Upper lobe of left lung (tissue), 6 donors: ENCODE results near the gene KBTBD4. TPM values are rescaled to one million over a fixed set of nuclear protein-coding genes. Genes with fewer than 3 reads are reported as not detected.

Experiments
- ATAC-seq, 2 donors: fragments of 200-7000 bp; cut with Tn5 transposase; one replicate each; pipeline ENCODE4 v1.9.1; 2022; ENCODE audit warnings: mild to moderate bottlenecking in 2 of 2, moderate library complexity in 2 of 2; ENCODE audit not compliant: low FRiP score in 2 of 2
- DNase-seq, 2 donors: peaks; one replicate each; pipeline ENCODE4 v3.0.0-alpha.2; 2019 to 2020
- H3K27ac ChIP-seq, 4 donors: fragments of 200-600 bp; sonication (generic); one replicate each; pipeline ENCODE4 v1.5.1; 2016 to 2019
- H3K27me3 ChIP-seq, 4 donors: fragments of 200-600 bp; sonication (generic); one replicate each; pipeline ENCODE4 v1.5.1; 2017 to 2019
- H3K36me3 ChIP-seq, 4 donors: fragments of 200-600 bp; sonication (generic); one replicate each; pipeline ENCODE4 v1.5.1; 2016 to 2019
- H3K4me1 ChIP-seq, 4 donors: fragments of 200-600 bp; sonication (generic); one replicate each; pipeline ENCODE4 v1.5.1; 2018 to 2019
- H3K4me3 ChIP-seq, 4 donors: fragments of 200-600 bp; sonication (generic); one replicate each; pipeline ENCODE4 v1.5.1; 2017 to 2019; ENCODE audit warnings: mild to moderate bottlenecking in 2 of 4, moderate library complexity in 1 of 4
- H3K9me3 ChIP-seq, 4 donors: fragments of 200-600 bp; sonication (generic); one replicate each; pipeline ENCODE4 v1.5.1; 2018 to 2019
- CTCF ChIP-seq, 6 experiments: fragments of 450-650 bp in 4 of 6; fragments of 200-600 bp in 2 of 6; sonication (generic) in 2 of 6; IDR thresholded peaks; one replicate each; pipeline ENCODE4 v1.5.1; 2016 to 2019; ENCODE audit warnings: antibody characterized with exemption in 6 of 6
- EP300 ChIP-seq, 4 donors: sonication (generic); formaldehyde crosslinking; IDR thresholded peaks; one replicate each; pipeline ENCODE4 v1.5.1; 2017; ENCODE audit warnings: antibody characterized with exemption in 4 of 4, control low read depth in 2 of 4
- POLR2A ChIP-seq, 4 donors: fragments of 450-650 bp; IDR thresholded peaks; one replicate each; pipeline ENCODE4 v1.5.1; 2016 to 2017; ENCODE audit warnings: antibody characterized with exemption in 4 of 4, mild to moderate bottlenecking in 2 of 4
- POLR2AphosphoS5 ChIP-seq, 2 donors: sonication (generic); formaldehyde crosslinking; IDR thresholded peaks; one replicate each; pipeline ENCODE4 v1.5.1; 2017; ENCODE audit warnings: antibody characterized with exemption in 2 of 2
- WGBS, 2 donors: methylation state at CpG; one replicate each; pipeline ENCODE4 v1.1.5; 2017 to 2018; 5-methylcytosine and 5-hydroxymethylcytosine counted together
- total RNA-seq, 6 donors: library from RNA; depleted of rRNA in 4 of 6; stranded (reverse); fragments of >200 nt in 4 of 6; gene quantifications; one replicate each; pipeline versions ENCODE4 v1.1.0 to v1.2.1, GENCODE V29; 2016 to 2021
- donor health status: DM: no; HTN: no; CAD: no; lungs with moderate emphysema.
- donor health status: DM: no; HTN: yes; CAD: no; lungs with severe emphysema.

KBTBD4 gene
- total RNA-seq, 6 donors from 2014 or later: 3.1 to 22.2 (median 17.4) TPM

DNA sequence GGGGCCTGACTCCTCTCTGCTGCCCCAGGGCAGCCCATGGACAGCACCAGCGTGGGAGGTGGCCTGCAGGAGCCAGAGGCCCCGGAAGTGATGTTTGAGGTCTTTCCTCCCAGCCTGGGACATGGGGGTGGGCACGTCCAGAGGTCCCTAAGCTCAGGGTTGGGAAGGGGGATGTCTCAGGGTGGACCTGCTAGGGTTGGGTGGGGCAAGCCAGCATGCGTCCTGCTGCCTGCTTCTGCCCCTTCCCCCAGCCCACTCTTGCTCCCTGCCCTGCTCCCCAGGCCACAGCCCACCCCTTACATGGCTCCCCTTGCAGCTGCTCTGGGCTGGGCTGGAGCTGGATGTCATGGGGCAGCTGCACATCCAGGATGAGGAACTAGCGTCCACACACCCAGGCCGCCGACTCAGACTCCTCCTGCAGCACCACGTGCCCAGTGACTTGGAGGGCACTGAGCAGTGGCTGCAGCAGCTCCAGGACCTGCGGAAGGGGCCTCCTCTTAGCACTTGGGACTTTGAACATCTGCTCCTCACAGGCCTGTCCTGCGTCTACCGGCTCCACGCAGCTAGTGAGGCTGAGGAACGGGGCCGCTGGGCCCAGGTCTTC is 9.1 kb upstream of the KBTBD4 start:
- WGBS, 2 donors: 48 to 66% methylated on average over 4 to 14 of the region's 14 CpGs
- TF ChIP-seq POLR2A (IDR thresholded peaks at IDR 0.05) (peak in 1 of 4 donors; percentile 44), POLR2AphosphoS5 (IDR thresholded peaks at IDR 0.05) (no peak), EP300 (IDR thresholded peaks at IDR 0.05) (no peak)
- Histone ChIP-seq H3K4me1 (peaks cover 0 to 16% (median 1%) of the 10 kb centered on the region in 4 donors), H3K36me3 (peaks cover 11 to 25% (median 23%) of the 10 kb centered on the region in 4 donors), H3K9me3 (no peaks in the 10 kb centered on the region), H3K27me3 (peaks cover 0 to 14% (median 4%) of the 10 kb centered on the region in 4 donors), H3K4me3 (no peak overlapping the region), H3K27ac (peak overlapping the region in 1 of 4 donors; percentile 26)
- DNase-seq (peak in 1 of 2 donors; percentile 70), ATAC-seq (peak; percentile 64 to 74)

GRCh38 chr11:47587039-47587716 is 8.4 kb upstream of the KBTBD4 start:
- Histone ChIP-seq H3K27me3 (peaks cover 0 to 14% (median 4%) of the 10 kb centered on the region in 4 donors), H3K27ac (no peak overlapping the region), H3K9me3 (no peaks in the 10 kb centered on the region), H3K36me3 (peaks cover 18 to 31% (median 30%) of the 10 kb centered on the region in 4 donors), H3K4me1 (peaks cover 0 to 16% (median 1%) of the 10 kb centered on the region in 4 donors), H3K4me3 (no peak overlapping the region)
- ATAC-seq: peak in 1 of 2 donors; percentile 20
- TF ChIP-seq CTCF (IDR thresholded peaks at IDR 0.05) (no peak), EP300 (IDR thresholded peaks at IDR 0.05) (no peak)
- WGBS, 2 donors: 62 to 75% methylated on average over 6 of the region's 6 CpGs
- no peak for DNase-seq

- DNase-seq (no peak), ATAC-seq (peak in 1 of 2 donors; percentile 75)
- H3K36me3 ChIP-seq: peaks cover 20 to 40% (median 39%) of the 10 kb centered on the region in 4 donors
- H3K27me3 ChIP-seq: peaks cover 0 to 14% (median 4%) of the 10 kb centered on the region in 4 donors
- peaks cover 0 to 16% (median 1%) of the 10 kb centered on the region in 4 donors for H3K4me1 ChIP-seq
- no peak within 1 kb of the TSS for H3K27ac ChIP-seq
- no peaks in the 10 kb centered on the region for H3K9me3 ChIP-seq
- TF ChIP-seq POLR2A (IDR thresholded peaks at IDR 0.05): no peak
- TF ChIP-seq POLR2AphosphoS5 (IDR thresholded peaks at IDR 0.05): no peak
- TF ChIP-seq CTCF (IDR thresholded peaks at IDR 0.05): no peak
- no peak for TF ChIP-seq EP300 (IDR thresholded peaks at IDR 0.05)
- no peak within 1 kb of the TSS for H3K4me3 ChIP-seq
- 73 to 75% methylated on average over 8 to 12 of the region's 12 CpGs for WGBS, 2 donors
These were observed 7.5 kb upstream of the KBTBD4 start, which contains the start of gene FAM180B for GRCh38 chr11:47586098-47586855. FAM180B (plus strand) TSS chr11:47586678; CDS start chr11:47586769, 91 bp downstream.

GRCh38 chr11:47583844-47584243 is 5.1 kb upstream of the KBTBD4 start:
- peaks cover 28 to 50% (median 46%) of the 10 kb centered on the region in 4 donors for H3K36me3 ChIP-seq
- H3K27me3 ChIP-seq: no peaks in the 10 kb centered on the region
- TF ChIP-seq CTCF (IDR thresholded peaks at IDR 0.05) (no peak), EP300 (IDR thresholded peaks at IDR 0.05) (no peak), POLR2AphosphoS5 (IDR thresholded peaks at IDR 0.05) (no peak), POLR2A (IDR thresholded peaks at IDR 0.05) (no peak)
- no peak overlapping the region for H3K27ac ChIP-seq
- no peak for ATAC-seq
- no peak for DNase-seq
- WGBS, 2 donors: 92 to 97% methylated on average over 5 of the region's 5 CpGs
- H3K4me1 ChIP-seq: peaks cover 11 to 19% (median 13%) of the 10 kb centered on the region in 4 donors
- H3K4me3 ChIP-seq: no peak overlapping the region
- no peaks in the 10 kb centered on the region for H3K9me3 ChIP-seq
